ENCODE data around the gene PAIP2. TPM values are rescaled to one million over a fixed set of nuclear protein-coding genes. Genes with fewer than 3 reads are reported as not detected.
"Not testable (repeated sequence)": the region's sequence is repeated elsewhere in the genome, so short reads cannot be mapped to it uniquely, and the experiment has no call there.

Gene PAIP2
- total and polyA plus RNA-seq, 5 donors = 125 to 183 (median 156) TPM

GRCh38 chr5:139340051-139340450 lies 1.6 kb upstream of the PAIP2 start:
- WGBS = 88% methylated on average over 2 of the region's 2 CpGs
- no peak overlapping the region for H3K4me3 ChIP-seq (ENCODE audit: low read length)
- ATAC-seq (no peak), DNase-seq (no peak)
- no peaks in the 10 kb centered on the region for H3K27me3 ChIP-seq (ENCODE audit: control insufficient read depth, insufficient read depth)
- intact Hi-C loops (cut with DNase I) = no loop called here
- no peaks in the 10 kb centered on the region for H3K9me3 ChIP-seq (ENCODE audit: control insufficient read depth, low read length)
- H3K4me1 ChIP-seq (ENCODE audit: control insufficient read depth, insufficient read depth, low read length) = peaks cover 2% of the 10 kb centered on the region
- no peak overlapping the region for H3K27ac ChIP-seq (ENCODE audit: low read length)

- ATAC-seq = no peak
- intact Hi-C loops (cut with DNase I) = no loop called here
- H3K4me3 ChIP-seq (ENCODE audit: low read length) = peak overlapping the region; percentile 42
- H3K4me1 ChIP-seq (ENCODE audit: control insufficient read depth, insufficient read depth, low read length) = peaks cover 2% of the 10 kb centered on the region
- H3K27ac ChIP-seq (ENCODE audit: low read length) = no peak overlapping the region
- no peak for DNase-seq
- 2% methylated on average over 17 of the region's 17 CpGs for WGBS
- no peaks in the 10 kb centered on the region for H3K9me3 ChIP-seq (ENCODE audit: control insufficient read depth, low read length)
- no peaks in the 10 kb centered on the region for H3K27me3 ChIP-seq (ENCODE audit: control insufficient read depth, insufficient read depth)
Measured at GRCh38 chr5:139341187-139341688, 416 bp upstream of the PAIP2 start.

GRCh38 chr5:139342423-139342723 lies 719 bp downstream of the PAIP2 start:
- no peaks in the 10 kb centered on the region for H3K9me3 ChIP-seq (ENCODE audit: control insufficient read depth, low read length)
- peak overlapping the region; percentile 85 for H3K27ac ChIP-seq (ENCODE audit: low read length)
- ATAC-seq (no peak), DNase-seq (no peak)
- H3K4me3 ChIP-seq (ENCODE audit: low read length) = peak overlapping the region; percentile 65
- no peaks in the 10 kb centered on the region for H3K27me3 ChIP-seq (ENCODE audit: control insufficient read depth, insufficient read depth)
- under 1% methylated on average over 16 of the region's 16 CpGs for WGBS
- intact Hi-C loops (cut with DNase I) = no loop called here
- peaks cover 2% of the 10 kb centered on the region for H3K4me1 ChIP-seq (ENCODE audit: control insufficient read depth, insufficient read depth, low read length)

GRCh38 chr5:139343476-139343875 lies 1.8 kb downstream of the PAIP2 start:
- Histone ChIP-seq H3K27me3 (ENCODE audit: control insufficient read depth, insufficient read depth) (no peaks in the 10 kb centered on the region), H3K4me3 (ENCODE audit: low read length) (peak overlapping the region; percentile 65), H3K4me1 (ENCODE audit: control insufficient read depth, insufficient read depth, low read length) (peaks cover 2% of the 10 kb centered on the region), H3K9me3 (ENCODE audit: control insufficient read depth, low read length) (no peaks in the 10 kb centered on the region), H3K27ac (ENCODE audit: low read length) (no peak overlapping the region)
- 80% methylated on average over 9 of the region's 9 CpGs for WGBS
- intact Hi-C loops (cut with DNase I) = no loop called here
- DNase-seq (no peak), ATAC-seq (no peak)

- ATAC-seq (no peak), DNase-seq (no peak)
- Histone ChIP-seq H3K4me3 (ENCODE audit: low read length) (no peak overlapping the region), H3K27me3 (ENCODE audit: control insufficient read depth, insufficient read depth) (no peaks in the 10 kb centered on the region), H3K9me3 (ENCODE audit: control insufficient read depth, low read length) (no peaks in the 10 kb centered on the region), H3K4me1 (ENCODE audit: control insufficient read depth, insufficient read depth, low read length) (peaks cover 4% of the 10 kb centered on the region), H3K27ac (ENCODE audit: low read length) (no peak overlapping the region)
- WGBS = 76% methylated on average over 2 of the region's 2 CpGs
- intact Hi-C loops (cut with DNase I) = no loop called here
Measured at GRCh38 chr5:139344177-139344576, 2.5 kb downstream of the PAIP2 start.

GRCh38 chr5:139345442-139345841 lies 3.8 kb downstream of the PAIP2 start:
- H3K4me1 ChIP-seq (ENCODE audit: control insufficient read depth, insufficient read depth, low read length); H3K4me3 ChIP-seq (ENCODE audit: low read length); DNase-seq; ATAC-seq; H3K27ac ChIP-seq (ENCODE audit: low read length); H3K9me3 ChIP-seq (ENCODE audit: control insufficient read depth, low read length); H3K27me3 ChIP-seq (ENCODE audit: control insufficient read depth, insufficient read depth); intact Hi-C loops (cut with DNase I): not testable (repeated sequence)
- 95% methylated on average over 8 of the region's 8 CpGs for WGBS

- DNase-seq; ATAC-seq; H3K4me3 ChIP-seq (ENCODE audit: low read length); intact Hi-C loops (cut with DNase I); H3K9me3 ChIP-seq (ENCODE audit: control insufficient read depth, low read length); H3K4me1 ChIP-seq (ENCODE audit: control insufficient read depth, insufficient read depth, low read length); H3K27me3 ChIP-seq (ENCODE audit: control insufficient read depth, insufficient read depth); H3K27ac ChIP-seq (ENCODE audit: low read length): not testable (repeated sequence)
- WGBS = 94% methylated on average over 9 of the region's 9 CpGs
Measured at GRCh38 chr5:139347863-139348262, 6.2 kb downstream of the PAIP2 start.

- WGBS = 94% methylated on average over 3 of the region's 3 CpGs
- Histone ChIP-seq H3K27me3 (ENCODE audit: control insufficient read depth, insufficient read depth) (no peaks in the 10 kb centered on the region), H3K4me3 (ENCODE audit: low read length) (no peak overlapping the region), H3K27ac (ENCODE audit: low read length) (no peak overlapping the region), H3K4me1 (ENCODE audit: control insufficient read depth, insufficient read depth, low read length) (peaks cover 2% of the 10 kb centered on the region), H3K9me3 (ENCODE audit: control insufficient read depth, low read length) (no peaks in the 10 kb centered on the region)
- ATAC-seq (no peak), DNase-seq (no peak)
- intact Hi-C loops (cut with DNase I) = no loop called here
Measured at GRCh38 chr5:139354186-139354585, 12.5 kb downstream of the PAIP2 start.

- H3K27ac ChIP-seq (ENCODE audit: low read length); H3K4me1 ChIP-seq (ENCODE audit: control insufficient read depth, insufficient read depth, low read length); H3K9me3 ChIP-seq (ENCODE audit: control insufficient read depth, low read length); H3K27me3 ChIP-seq (ENCODE audit: control insufficient read depth, insufficient read depth); ATAC-seq; DNase-seq; intact Hi-C loops (cut with DNase I); H3K4me3 ChIP-seq (ENCODE audit: low read length): not testable (repeated sequence)
- 94% methylated on average over 8 of the region's 8 CpGs for WGBS
Measured at GRCh38 chr5:139355900-139356299, 14.2 kb downstream of the PAIP2 start.

GRCh38 chr5:139358064-139358463 lies 16.4 kb downstream of the PAIP2 start:
- no peaks in the 10 kb centered on the region for H3K4me1 ChIP-seq (ENCODE audit: control insufficient read depth, insufficient read depth, low read length)
- H3K9me3 ChIP-seq (ENCODE audit: control insufficient read depth, low read length) = no peaks in the 10 kb centered on the region
- H3K27me3 ChIP-seq (ENCODE audit: control insufficient read depth, insufficient read depth) = no peaks in the 10 kb centered on the region
- H3K27ac ChIP-seq (ENCODE audit: low read length) = no peak overlapping the region
- no peak overlapping the region for H3K4me3 ChIP-seq (ENCODE audit: low read length)
- ATAC-seq = no peak
- DNase-seq = no peak
- intact Hi-C loops (cut with DNase I) = no loop called here

- no peaks in the 10 kb centered on the region for H3K9me3 ChIP-seq (ENCODE audit: control insufficient read depth, low read length)
- H3K27ac ChIP-seq (ENCODE audit: low read length) = no peak overlapping the region
- WGBS = 97% methylated on average over 4 of the region's 4 CpGs
- DNase-seq (peak in 1 of 3 donors; percentile 16), ATAC-seq (no peak)
- intact Hi-C loops (cut with DNase I) = no loop called here
- H3K4me1 ChIP-seq (ENCODE audit: control insufficient read depth, insufficient read depth, low read length) = no peaks in the 10 kb centered on the region
- no peaks in the 10 kb centered on the region for H3K27me3 ChIP-seq (ENCODE audit: control insufficient read depth, insufficient read depth)
- no peak overlapping the region for H3K4me3 ChIP-seq (ENCODE audit: low read length)
Measured at GRCh38 chr5:139360384-139360783, 18.7 kb downstream of the PAIP2 start.

GRCh38 chr5:139361835-139362429 lies 20.3 kb downstream of the PAIP2 start:
- H3K4me3 ChIP-seq (ENCODE audit: low read length) = no peak overlapping the region
- WGBS = 85% methylated on average over 6 of the region's 6 CpGs
- H3K4me1 ChIP-seq (ENCODE audit: control insufficient read depth, insufficient read depth, low read length) = no peaks in the 10 kb centered on the region
- no peak overlapping the region for H3K27ac ChIP-seq (ENCODE audit: low read length)
- no peaks in the 10 kb centered on the region for H3K9me3 ChIP-seq (ENCODE audit: control insufficient read depth, low read length)
- DNase-seq (no peak), ATAC-seq (no peak)
- no peaks in the 10 kb centered on the region for H3K27me3 ChIP-seq (ENCODE audit: control insufficient read depth, insufficient read depth)
- intact Hi-C loops (cut with DNase I) = no loop called here
